ENCODE data around the gene NAALADL2.

DNA sequence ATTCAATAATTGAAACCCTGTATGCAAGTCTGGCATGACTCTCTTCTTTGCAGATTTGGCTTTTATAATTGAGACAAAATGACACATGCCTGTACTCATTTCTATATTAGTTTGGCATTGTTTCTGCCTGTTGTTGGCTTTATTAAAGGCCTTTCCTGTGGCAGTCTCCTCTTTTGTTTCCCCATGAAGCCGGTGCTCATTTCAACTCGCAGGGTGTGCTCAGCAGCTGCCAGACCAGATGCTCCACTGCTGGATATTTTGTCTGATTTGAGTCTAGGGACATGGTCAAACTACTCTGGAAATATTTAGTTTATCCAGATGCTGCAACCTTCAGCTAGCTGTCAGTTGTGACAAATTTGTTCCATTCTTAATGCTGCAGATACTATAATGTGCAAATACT, 445.3 kb downstream of the NAALADL2 start:
- TF ChIP-seq, protein P1, sequence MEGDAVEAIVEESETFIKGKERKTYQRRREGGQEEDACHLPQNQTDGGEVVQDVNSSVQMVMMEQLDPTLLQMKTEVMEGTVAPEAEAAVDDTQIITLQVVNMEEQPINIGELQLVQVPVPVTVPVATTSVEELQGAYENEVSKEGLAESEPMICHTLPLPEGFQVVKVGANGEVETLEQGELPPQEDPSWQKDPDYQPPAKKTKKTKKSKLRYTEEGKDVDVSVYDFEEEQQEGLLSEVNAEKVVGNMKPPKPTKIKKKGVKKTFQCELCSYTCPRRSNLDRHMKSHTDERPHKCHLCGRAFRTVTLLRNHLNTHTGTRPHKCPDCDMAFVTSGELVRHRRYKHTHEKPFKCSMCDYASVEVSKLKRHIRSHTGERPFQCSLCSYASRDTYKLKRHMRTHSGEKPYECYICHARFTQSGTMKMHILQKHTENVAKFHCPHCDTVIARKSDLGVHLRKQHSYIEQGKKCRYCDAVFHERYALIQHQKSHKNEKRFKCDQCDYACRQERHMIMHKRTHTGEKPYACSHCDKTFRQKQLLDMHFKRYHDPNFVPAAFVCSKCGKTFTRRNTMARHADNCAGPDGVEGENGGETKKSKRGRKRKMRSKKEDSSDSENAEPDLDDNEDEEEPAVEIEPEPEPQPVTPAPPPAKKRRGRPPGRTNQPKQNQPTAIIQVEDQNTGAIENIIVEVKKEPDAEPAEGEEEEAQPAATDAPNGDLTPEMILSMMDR (IDR thresholded peaks at IDR 0.05) = no peak
- TF ChIP-seq EZH2 (IDR thresholded peaks at IDR 0.05; ENCODE audit: borderline replicate concordance, insufficient read depth, low read depth, low read length, poor library complexity, severe bottlenecking) = no peak

All from B cell (primary cell).